GM10847 (cell line): ENCODE data around the gene GCK.

ENCODE experiments used
- POLR2A ChIP-seq: IDR thresholded peaks from 2 replicates; pipeline ENCODE4 v1.6.1; 2011; ENCODE audit not compliant: insufficient read length; ENCODE audit errors: extremely low read depth

The GCK gene

DNA sequence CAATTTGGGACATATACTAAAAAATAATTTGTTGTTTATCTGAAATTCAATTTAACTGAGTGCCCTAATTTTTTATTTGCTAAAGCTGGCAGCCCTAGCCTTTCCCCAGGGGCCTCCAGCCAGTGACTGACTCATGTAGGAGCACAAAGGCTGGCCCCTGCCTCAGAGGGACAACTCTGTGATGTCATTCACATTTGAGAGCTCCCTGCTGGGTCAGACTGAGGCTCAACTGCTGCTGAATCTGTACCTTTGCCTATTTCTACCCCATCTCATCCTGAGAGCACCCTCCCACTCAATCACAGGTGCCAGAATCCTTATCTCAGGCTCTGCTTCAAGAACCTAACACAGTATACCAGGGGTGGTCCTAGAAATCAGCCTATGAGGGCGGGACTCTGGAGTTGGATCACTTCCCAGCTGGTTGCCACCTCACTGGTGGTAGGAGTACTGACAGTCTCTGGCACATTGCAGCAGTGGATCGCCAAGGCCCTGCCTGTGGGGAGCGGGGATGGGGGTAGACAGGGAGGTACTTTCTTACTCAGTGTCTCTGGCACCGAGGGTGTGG, 11.6 kb downstream of the GCK start:
- TF ChIP-seq POLR2A: no peak

GRCh38 chr7:44176486-44176885, 12.8 kb downstream of the GCK start:
- no peak for TF ChIP-seq POLR2A

DNA sequence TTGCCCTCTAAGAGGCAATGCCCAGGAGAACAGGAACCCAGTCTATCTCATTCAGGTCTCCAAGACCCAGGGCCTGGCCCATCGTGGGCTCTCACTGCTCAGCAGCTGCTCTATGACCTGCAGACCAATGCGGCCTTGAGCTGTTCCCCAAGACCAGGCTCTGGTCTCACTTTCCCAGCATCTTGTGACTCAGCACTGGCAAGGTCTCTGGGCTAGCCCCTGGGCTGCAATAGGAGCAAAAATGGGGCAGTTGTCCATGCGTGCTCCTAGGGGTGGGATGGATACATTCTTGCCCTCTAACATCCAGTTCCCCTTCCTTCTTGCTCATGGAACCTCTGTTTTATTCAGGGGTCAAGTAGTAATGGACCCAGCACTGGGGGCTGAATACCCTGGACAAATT, 13.5 kb downstream of the GCK start:
- no peak for TF ChIP-seq POLR2A

- TF ChIP-seq POLR2A: no peak
These were observed 15.1 kb downstream of the GCK start for GRCh38 chr7:44173911-44174693.

DNA sequence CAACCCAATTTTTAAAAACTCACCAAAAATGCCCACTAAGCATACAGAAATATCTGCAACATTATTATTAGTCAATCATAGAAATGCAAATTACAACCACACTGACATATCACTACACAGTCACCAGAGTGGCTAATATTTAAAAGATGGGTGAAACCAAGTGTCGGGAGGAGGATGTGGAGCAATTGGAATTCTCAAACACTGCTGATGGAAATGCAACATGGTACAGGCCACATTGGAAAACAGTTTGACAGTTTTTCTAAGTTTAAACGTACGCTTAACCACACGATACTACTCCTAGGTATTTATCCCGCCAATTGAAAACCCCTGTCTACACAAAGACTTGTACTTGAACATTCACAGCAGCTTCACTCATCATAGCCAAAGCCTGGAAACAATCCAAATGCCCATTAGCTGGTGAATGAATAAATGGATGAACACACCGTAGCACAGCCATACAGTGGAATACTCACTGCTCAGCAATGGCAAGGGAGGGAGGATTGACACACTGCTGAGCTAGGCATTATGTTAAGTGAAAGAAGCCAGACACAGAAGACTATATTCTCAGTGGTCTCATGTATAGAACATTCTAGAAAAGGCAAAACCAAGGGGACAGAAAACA, 16.3 kb downstream of the GCK start:
- TF ChIP-seq POLR2A: no peak

- TF ChIP-seq POLR2A: no peak
These were observed 16.9 kb downstream of the GCK start for GRCh38 chr7:44172352-44172751.

GRCh38 chr7:44167920-44168319, 21.3 kb downstream of the GCK start:
- no peak for TF ChIP-seq POLR2A

DNA sequence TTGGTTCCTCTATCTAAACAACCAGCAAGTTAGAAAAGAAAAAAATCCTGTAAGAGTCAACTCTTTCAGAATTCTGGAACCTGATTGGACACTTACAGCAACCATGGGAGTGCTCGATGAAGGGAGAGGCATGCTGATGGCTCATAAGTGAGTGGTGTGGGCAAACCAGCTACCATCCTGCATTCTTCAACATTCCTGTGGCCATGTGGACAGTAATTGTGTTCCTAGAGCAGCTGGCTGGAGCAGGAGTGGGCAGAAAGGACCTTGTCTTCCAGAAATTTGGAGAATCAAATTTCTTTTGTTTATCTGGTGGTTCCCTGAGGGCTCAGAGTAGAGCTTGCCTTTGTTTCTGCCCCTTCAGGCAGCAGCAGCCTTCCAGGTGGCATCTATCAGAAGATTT, 25.6 kb downstream of the GCK start:
- no peak for TF ChIP-seq POLR2A

DNA sequence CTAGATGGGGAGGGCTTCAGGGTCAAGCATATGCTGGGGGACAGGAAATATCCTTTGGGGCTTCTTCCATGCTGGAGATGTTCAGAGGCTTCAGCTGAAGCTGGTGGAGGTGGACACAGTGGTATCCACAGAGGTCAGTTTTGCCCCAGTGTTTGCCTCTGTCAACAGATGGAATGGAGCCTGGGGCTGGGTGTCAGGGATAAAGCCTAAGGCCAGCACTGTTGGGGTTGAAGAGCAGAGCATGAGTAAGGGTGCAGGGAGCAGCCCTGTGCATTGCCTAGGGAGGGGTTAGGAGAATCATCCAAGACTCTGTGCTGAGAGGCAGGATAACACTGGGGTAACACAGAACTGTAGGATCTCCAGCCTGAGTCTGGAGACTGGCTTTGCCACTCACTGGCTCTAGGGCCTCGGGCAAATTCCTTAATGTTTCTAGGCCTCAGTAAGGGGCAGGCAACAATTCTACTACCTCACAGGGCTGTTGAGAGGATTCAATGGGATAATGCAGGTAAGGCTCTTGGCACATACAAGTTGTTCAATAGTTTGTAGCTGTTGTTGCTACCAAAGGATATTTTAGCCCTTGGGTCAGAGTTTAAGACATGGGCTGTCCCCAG, 26.3 kb downstream of the GCK start:
- no peak for TF ChIP-seq POLR2A

DNA sequence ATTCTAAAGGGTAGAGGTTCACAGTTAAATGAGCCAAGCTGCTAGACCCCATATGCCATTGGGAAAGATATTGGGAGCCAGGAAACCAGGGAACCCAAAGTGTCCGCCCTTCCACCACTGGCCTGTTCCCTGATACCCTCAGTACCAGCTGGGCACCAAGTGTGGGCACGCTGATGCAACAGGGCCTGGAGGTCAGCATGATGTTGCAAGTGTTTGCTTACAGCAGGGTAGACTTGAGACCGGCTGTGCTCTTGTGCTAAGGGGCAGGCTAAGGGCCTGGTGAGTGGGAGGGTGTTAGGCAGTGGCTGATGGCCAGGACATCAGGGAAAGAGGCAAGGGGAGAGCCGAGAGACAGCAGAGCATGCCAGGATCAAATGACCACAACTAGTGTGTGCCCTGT, 27.1 kb downstream of the GCK start:
- TF ChIP-seq POLR2A: no peak

DNA sequence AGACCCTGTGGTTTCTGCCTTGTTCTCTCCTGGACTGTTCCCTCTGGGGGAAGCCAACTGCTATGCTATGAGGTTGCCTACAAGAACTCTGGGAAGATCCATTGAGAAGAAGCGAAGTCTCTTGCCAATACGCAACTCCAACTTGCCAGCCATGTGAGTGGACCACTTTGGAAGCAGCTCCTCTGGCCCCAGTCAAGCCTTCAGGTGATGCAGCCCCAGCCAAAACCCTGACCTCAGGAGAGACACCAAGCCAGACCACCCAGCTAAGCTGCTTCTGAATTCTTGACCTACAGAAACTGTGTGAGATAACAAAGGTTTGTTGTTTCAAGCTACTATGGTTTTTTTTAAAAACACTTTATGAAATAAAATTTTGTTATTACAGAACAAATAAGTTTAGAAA, 27.9 kb downstream of the GCK start:
- no peak for TF ChIP-seq POLR2A

DNA sequence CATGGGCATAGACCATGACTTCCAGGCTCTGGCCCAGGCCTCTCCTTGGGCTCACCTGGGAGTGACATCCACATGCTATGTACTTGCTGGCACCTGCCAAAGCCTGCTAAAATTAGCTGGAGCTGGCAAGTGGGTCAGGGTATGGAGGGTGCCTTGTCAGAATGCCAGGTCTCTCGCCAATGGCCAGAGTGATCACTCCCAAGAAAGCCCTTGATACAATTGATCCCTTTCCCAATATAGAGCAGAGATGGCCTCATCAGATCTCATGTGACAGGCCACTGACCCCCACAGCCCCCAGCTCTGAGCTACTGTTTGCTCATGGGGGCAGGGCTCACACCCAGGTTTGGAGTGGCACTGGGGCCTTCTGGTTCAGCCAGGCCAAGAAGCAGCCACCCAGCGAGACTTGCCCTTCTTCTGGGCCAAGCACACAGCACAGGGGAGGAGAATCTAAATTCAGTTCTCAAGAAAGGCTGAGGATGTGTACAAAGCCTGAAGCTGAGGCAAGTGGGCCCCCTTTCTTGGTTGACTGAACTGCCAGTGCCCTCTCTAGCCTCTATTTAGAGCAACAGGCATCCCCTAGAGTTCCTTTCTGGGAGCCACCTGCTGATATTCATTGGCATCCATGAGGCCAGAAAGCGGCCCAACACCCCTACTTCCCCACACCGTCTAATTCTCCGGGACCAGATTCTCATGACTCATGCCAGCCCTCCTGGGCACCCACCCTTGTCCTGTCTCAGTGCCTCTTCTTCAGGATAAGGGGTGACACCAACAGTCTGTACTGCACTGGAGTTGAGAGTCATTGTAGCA, 29.2 kb downstream of the GCK start:
- TF ChIP-seq POLR2A: no peak

- TF ChIP-seq POLR2A: no peak
These were observed 30.2 kb downstream of the GCK start for GRCh38 chr7:44158873-44159631.

GRCh38 chr7:44158096-44158872, 31.0 kb downstream of the GCK start:
- no peak for TF ChIP-seq POLR2A
